ENCODE results near the gene TMEM187.

Gene TMEM187

GRCh38 chrX:153951683-153952372, 20.7 kb upstream of the TMEM187 start:
- no peak for TF ChIP-seq CTCF (IDR thresholded peaks at IDR 0.05; ENCODE audit: borderline replicate concordance, insufficient read depth, low read depth, low read length)
- H3K4me3 ChIP-seq (ENCODE audit: low read depth, low read length), result no peak overlapping the region

- TF ChIP-seq CTCF (IDR thresholded peaks at IDR 0.05; ENCODE audit: borderline replicate concordance, insufficient read depth, low read depth, low read length), result no peak
- H3K4me3 ChIP-seq (ENCODE audit: low read depth, low read length), result no peak overlapping the region
These were observed 20.1 kb upstream of the TMEM187 start for GRCh38 chrX:153952373-153953026.

GRCh38 chrX:153953342-153953830, 19.2 kb upstream of the TMEM187 start:
- no peak overlapping the region for H3K4me3 ChIP-seq (ENCODE audit: low read depth, low read length)
- TF ChIP-seq CTCF (IDR thresholded peaks at IDR 0.05; ENCODE audit: borderline replicate concordance, insufficient read depth, low read depth, low read length), result peak; percentile 99

- TF ChIP-seq CTCF (IDR thresholded peaks at IDR 0.05; ENCODE audit: borderline replicate concordance, insufficient read depth, low read depth, low read length), result peak; percentile 26; the same call in 1 of the 2 replicates
- no peak overlapping the region for H3K4me3 ChIP-seq (ENCODE audit: low read depth, low read length)
These were observed 18.5 kb upstream of the TMEM187 start for GRCh38 chrX:153953892-153954557.

- no peak for TF ChIP-seq CTCF (IDR thresholded peaks at IDR 0.05; ENCODE audit: borderline replicate concordance, insufficient read depth, low read depth, low read length)
- no peak overlapping the region for H3K4me3 ChIP-seq (ENCODE audit: low read depth, low read length)
These were observed 17.9 kb upstream of the TMEM187 start for GRCh38 chrX:153954558-153955227.

GRCh38 chrX:153955228-153955732, 17.3 kb upstream of the TMEM187 start:
- H3K4me3 ChIP-seq (ENCODE audit: low read depth, low read length), result no peak overlapping the region
- no peak for TF ChIP-seq CTCF (IDR thresholded peaks at IDR 0.05; ENCODE audit: borderline replicate concordance, insufficient read depth, low read depth, low read length)

All from GM12875 (cell line).